SIG-M5 (cell line): ENCODE measurements around the gene GDPD3.
A peak's percentile ranks its signal among the peaks of the same experiment; 100 is the strongest.

Experiments used
- DNase-seq: peaks from one replicate; lab custom pipeline; 2025; lab: John Stamatoyannopoulos, UW

The GDPD3 gene

DNA sequence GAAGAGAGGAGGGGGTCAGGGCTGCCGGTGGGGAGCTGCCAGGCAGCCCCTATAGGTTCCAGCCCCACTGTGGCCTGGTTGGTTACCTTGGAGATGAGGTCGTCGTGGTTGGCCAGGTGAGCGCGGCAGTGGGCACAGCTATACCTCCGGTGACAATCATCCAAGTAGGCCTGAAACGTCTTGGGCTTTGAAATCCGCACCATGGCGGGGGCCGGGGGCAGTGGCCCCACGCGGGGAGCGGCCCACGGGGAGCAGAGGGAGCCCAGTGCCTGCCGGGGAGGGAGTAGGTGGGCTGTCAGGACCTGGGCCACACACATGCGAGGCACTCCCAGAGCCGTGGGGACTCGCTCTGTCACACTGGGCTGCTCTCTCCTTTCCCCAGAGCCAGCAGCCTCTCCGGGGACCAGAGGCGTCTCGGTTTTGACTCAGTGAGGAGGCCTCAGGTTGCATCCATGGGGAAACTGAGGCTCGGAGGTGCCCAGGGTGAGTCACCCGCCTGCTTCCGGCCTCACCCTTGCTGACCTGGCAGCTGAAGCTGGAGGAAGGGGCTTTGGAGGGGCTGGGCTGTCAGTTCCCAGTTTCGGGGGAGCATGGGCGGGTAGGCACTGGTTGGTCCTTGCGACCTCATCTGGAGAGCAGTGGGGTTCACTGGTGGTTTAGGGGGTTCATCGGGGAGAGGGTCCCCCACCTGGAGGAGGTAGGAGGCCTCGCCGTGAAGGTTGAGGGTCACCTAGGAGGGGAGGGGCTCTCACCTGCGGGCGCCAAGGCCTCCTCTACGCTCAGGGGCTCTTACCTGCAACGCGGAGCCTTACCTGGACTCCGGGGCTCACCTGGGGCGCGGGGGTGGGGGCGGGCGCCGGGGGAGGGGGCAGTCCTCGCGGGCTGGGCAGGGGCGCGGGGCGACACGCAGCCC is 17.9 kb downstream of the GDPD3 start:
- no peak for DNase-seq

DNA sequence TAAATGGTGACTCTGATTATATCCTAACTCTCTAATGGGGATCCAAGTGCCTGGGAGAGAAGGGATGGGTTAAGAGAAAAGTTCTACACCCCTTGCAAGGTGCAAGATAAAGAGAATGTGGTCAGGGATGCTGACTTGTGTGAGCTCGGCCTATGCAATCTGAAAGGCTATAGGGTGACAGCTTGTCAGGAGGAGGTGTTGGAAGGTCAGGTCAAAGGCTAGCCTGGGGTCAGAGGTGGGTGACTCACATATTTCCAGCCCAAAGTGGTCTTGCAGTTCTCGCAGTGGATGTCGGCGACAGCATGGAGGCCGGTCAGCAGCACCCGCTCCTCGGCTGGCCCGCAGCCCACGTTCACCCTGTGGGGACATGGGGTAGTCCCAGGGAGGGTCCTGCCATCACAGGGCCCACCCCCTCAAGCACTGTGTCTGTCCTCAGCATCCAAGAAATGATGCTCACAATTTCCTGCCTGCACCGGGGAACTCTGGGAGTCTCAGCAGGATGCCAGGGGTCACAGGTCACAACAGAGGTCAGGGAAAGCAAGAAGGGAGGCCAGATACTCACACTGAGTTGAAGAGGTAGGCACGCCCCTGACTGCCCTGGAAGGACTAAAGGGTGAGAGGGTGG is 18.7 kb downstream of the GDPD3 start:
- no peak for DNase-seq

DNA sequence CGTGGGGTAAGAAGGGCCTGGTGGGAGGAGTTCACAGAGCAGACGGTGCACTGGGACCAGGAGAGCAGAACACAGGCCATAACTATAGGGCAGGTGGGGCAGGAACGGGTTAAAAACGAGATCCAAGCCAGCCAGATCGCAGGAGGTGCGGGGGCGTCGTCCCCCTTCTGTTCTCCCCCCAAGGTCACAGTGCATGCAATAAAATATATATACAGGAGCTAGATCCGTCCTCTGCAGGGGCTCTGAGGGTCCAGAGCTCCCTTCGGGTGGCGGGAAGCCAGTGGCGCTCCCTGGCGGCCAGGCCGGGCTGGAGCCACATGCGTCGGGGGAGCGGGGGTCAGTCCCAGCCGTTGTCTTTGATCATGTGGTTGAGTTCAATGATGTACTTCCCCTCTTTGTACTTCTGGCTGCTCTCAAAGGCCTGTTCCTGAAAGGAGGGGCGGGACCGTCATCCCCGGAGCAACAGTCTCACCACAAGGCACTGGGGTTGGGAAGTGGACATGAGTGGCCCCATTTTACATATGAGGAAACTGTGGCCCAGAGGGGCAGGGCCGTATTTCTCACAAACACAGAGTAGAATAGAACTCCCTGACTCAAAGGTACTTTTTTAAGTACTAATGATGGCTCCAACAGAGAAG is 20.8 kb downstream of the GDPD3 start:
- peak; percentile 80 for DNase-seq

DNA sequence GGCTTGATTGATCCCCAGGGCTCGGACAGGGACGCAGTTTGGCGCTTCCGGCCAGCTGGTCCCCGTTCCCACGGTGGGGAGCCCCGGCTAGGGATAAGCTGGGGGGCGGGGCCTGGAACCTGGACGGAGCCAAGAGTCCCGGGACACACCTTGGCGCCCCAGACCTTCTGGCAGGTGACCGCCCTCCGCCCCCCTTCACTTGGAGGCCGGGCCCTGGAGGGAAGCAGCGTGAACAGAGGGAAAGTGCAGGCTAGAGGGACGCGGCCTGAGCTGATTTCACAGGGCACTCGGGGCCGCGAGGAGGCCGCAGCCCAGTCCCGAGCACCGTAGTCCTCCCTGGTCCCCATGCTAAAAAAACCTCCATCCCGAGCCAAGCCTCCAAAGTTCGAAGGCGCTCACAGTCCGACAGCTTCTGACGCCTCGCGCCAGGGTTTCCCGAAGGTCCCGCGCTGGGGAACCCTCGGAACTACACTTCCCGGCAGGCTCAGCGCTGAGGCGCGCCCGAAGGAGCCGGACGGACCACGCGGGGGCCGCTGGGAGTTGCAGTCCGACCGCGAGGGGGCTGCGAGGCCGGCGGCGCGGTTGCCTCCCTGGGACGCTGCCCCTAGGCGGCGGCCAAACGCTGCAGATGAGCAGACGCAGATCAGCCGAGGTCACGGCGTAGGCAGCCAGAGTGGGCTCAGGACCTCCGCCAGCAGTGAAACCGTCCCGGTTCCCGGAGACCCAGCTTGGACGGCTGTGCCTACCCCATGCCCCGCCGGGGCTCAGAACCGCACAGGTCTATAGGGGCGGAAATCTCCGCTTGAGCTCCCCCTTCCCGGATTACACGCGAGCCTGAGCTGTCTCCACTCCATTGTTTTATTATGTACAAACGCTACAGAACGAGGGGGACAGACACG is 21.6 kb downstream of the GDPD3 start, which contains the start of gene TBX6:
Gene TBX6 (minus strand): TSS at position 451 of the 899 bp plus-strand sequence. CDS start 731 bp downstream, outside the sequence.
- DNase-seq, result no peak

DNA sequence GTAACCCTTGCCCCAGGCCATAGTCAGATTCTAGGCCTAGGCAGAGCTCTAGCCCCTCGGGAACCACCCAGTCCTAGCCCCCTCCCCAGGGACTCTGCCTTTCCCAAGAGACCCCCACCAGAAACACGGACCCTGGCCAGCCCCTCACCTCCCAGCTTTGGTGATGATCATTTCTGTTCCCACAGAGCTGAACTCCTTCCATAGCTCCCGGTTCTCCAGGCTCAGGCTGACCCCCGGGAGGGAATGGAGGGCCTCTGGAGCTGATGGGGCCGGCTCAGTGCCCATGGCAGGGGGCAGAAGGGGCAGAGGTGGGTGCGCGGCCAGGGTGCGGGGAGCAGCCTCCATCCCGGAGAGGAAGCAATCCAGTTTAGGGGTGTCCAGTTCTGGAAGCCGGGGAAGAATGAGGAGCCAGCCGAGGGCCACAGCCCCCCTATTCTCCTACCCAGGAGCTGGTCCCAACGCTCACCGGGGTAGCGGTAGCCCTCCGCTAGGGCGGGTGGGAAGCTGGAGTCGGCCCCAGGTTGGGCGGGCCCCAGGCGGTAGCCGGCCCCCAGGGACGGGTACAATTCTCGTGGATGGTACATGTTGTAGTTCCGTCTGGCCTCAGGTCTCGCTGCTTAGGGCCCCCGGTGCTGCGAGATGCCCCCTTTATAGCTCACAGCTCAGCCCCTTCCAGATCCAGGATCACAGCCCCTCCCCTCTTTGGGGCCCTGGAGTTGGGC is 22.6 kb downstream of the GDPD3 start:
- DNase-seq, result no peak

DNA sequence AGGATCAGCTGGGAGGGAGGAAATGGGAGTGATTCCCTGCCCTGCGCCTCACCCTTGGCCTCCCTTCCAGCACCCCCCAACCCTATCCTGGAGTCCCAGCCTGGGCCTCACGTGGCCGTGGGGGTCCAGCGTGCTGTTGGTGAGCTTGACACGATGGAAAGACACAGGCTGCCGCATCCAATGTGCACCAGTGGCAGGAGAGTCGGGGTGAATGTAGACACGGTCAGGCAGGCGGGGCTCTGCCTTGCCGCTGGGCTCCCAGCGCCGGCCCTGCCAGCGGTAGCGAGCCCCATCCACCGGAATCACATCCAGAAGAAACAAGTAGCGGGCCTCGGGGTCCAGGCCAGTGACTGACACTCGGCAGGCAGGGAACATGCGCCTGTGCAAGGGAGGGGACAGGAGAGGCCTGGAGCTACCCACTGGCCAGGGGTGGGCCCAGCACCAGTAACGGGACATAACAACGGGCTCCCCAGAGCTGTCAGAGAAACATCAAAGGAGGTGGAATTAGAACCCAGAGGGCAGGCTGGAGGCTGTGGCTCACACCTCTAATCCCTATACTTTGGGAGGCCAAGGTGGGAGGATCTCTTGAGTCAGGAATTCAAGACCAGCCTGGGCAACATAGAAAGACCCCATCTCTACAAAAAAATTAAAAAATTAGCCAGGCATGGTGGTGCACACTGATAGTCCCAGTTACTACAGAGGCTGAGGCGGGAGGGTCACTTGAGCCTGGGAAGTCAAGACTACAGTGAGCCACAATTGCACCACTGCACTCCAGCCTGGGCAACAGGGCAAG is 24.3 kb downstream of the GDPD3 start:
- DNase-seq, result no peak

DNA sequence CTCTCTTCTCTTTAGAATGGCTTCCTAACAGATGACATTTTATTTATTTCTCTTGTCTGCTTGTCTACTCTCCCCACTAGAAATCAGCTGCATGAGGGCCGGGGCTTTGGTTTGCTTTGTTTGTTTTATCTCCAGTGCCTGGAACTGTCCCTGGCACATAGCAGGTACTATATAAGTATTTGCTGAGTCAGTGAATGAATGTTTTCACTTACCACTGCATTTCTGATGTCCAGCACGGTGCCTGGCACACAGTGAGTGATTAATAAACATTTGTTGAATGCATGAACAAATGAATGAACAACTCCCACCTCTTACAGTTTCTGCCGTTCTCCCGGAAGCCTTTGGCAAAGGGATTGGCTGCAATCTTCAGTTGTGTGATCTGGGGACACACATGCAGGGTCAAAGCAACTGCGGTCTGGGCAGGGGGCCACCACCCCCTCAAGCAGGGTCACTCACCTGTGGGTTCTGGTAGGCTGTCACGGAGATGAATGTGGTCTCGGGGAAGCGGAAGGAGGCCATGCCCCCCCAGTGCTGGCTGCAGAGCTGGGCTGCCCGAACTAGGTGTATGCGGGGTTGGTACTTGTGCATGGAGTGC is 25.0 kb downstream of the GDPD3 start:
- no peak for DNase-seq

DNA sequence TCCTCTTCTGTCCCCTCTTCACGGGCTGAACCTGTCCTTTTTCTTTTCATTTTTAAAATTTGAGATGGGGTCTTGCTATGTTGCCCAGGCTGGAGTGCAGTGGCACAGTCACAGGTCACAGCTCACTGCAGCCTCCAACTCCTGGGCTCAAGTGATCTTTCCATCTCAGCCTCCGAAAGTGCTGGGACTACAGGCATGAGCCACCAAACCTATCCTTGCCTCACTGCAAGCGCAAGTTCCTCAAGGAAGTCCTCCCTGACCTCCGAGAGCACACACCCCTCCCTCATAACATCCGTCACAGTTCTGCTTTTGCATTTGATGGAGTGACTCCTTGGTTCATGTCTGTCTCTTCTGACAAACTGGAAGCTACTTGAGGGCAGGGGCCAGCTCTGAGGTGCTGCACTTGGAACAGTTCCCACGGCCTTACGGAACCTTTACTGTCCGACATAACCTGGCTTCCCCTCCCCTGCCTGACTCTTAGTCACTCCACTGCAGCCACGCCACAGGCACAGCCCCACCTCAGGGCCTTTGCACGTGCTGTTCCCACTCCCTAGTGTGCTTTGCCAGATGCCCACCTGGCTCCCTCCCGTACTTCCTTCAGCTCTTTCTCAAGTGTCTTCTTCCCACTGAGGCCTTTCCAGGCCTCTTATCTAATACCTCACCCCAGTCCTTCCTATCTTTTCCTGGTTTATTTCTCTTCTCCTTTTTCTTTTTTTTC is 26.0 kb downstream of the GDPD3 start:
- DNase-seq, result no peak

DNA sequence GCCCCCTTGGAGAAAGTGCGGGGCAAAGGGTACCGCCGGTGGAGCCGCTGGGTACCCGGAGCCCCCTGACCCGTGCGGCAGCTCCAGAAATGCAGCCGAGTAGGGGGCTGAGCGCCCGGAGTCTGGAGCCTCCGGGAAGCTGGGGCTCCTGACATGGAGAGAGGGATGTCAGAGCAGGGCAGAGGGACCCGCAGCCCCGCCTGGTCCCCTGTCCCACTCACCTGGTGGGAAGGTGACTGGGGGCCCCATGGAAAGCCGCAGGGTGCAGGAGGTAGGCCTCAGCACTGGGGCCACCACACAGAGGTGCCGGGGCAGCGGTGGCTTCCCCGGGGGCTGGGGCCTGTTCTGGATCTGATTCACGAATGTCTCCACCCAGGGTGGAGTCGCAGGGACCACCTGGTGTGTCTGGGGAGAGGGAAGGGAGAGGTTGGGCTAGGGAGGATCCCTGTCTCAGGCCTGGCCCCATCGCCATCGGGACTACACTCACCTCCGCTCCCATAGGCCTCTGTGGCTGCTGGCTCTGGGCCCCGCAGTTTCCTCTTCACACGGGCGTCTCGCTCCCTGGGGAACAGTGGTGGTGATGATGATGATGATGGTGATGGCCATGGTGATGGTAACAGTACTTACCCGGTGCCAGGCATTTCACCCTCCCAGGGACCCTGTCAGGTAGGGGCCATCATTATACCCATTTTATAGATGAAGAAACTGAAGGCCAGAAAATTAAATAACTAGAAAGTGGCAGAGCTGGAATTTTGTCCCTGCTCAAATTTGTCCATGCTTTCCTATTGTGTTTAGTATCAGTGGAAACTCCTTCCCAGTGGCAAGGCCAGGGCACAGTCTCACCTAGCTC is 26.8 kb downstream of the GDPD3 start:
- DNase-seq, result no peak

DNA sequence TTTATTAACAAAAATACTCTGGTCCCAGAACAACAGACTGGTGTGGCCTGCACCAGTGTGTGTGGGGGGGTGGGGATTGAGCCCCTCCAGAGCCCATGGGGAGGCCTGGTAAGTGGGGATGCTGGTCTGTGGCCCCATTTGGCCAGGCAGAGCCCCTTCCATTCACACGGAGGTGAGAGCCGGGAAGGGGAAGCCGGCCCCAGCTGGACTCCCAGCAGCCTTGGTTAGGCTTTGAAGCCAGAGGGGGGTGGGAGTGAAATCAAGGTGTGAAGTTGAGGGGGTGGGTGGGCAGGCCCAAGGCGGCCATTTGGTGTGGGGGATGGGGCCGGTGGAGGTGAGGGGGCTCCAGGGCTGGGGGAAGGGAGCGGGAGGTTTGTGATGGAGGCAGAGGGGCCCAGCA is 27.5 kb downstream of the GDPD3 start:
- no peak for DNase-seq

DNA sequence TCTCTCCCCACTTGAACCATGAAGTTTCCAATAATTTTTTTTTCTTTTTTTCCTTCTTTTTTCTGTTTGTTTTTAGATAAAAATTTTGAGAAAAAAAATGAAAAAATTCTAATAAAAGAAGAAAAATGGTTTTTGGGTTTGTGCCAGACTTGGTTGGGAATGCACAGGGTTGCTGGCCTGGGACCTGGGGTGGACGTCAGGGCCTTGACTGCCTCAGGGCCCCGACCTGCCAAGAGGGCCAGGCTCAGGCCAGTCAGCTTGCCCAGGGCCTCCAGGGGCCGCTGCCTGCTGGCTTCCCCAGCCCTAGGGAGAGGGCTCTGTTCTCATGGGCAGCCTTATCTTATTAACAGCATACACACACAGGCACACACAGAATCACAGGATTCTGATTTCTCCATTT is 28.1 kb downstream of the GDPD3 start:
- no peak for DNase-seq

DNA sequence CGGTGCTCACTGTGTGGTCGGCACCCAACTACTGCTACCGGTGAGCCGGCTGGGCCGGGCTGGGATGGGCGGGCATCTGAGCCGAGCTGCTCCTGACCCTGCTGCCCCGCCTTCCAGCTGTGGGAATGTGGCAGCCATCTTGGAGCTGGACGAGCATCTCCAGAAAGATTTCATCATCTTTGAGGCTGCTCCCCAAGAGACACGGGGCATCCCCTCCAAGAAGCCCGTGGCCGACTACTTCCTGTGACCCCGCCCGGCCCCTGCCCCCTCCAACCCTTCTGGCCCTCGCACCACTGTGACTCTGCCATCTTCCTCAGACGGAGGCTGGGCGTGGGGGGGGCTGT is 28.5 kb downstream of the GDPD3 start:
- no peak for DNase-seq

DNA sequence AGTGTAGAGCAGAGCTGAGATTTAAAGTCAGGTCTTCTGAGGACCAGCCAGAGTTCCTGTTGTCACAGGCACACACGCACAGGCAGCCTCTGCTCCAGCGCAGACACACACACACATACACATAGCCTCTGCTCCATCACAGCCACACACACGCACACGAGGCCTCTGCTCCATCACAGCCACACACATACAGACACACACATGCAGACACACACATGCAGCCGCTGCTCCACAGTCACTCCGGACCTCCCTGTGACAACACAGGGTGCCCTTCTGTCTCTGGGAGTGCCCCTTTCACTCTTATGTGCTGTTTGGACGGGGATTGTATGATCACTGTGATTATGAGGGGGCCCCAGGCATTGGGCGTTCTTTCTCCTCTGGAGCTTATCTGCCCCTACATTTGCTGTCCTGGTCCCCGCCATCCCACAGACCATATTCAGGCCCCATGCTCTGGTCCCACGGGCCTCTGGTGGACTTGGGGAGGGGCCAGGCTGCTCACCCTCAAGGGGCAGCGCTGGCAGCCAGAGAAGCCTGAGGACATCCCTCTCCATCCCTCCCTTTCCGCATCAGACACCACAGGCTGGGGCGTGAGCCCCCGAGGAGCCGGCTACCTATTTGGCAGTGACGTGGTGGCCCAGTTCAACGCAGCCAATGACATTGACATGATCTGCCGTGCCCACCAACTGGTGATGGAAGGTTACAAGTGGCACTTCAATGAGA is 29.1 kb downstream of the GDPD3 start:
- DNase-seq, result no peak

DNA sequence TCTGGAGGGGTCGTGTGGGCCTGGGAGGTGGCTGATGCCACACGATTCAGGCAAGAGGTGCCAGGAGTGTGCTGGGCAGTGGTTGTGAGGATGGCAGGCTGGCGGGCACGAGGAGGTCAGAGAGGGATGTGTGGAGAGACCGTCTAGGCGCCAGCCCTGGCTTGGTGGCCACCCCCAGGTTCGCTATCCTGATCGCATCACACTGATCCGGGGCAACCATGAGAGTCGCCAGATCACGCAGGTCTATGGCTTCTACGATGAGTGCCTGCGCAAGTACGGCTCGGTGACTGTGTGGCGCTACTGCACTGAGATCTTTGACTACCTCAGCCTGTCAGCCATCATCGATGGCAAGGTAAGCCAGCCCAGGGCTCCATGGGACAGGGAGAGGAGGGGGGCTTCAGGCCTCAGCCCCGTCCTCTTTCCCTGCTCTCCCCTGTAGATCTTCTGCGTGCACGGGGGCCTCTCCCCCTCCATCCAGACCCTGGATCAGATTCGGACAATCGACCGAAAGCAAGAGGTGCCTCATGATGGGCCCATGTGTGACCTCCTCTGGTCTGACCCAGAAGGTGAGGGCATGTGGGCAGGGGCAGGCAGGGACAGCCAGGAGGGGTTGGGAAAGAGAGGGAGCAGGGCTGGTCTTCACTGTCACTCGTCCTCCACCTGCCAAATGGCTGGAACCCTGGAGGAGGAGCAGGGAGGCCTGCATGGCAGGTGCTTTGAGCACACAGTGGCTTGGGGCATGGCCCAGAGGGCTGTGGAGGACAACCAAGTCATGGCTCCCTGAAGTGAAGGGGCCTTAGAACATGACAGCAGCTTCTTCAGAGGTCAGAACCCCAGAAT is 29.9 kb downstream of the GDPD3 start:
- no peak for DNase-seq

DNA sequence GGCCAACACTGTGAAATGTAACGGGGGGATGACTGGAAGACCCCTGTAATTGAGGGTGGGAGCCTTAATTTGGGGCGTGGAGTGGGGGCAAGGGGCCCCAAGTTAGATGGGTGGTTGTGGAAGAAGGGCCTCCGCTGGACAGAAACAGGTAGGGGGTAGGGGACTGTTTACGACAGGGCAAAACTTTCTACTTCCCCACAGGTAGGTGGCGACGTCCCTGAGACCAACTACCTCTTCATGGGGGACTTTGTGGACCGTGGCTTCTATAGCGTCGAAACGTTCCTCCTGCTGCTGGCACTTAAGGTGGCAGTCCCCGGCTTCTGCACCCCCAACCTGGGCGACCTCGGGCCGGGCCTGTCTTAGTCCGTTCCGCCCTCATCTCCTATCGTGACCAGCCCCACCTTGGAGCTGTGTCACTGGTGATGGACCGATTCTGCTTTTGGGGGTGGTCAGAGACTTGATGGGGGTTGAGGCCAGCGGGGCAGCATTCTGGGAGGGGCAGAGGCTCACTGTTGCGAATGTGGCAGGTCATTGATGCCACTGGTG is 30.7 kb downstream of the GDPD3 start:
- DNase-seq, result no peak

DNA sequence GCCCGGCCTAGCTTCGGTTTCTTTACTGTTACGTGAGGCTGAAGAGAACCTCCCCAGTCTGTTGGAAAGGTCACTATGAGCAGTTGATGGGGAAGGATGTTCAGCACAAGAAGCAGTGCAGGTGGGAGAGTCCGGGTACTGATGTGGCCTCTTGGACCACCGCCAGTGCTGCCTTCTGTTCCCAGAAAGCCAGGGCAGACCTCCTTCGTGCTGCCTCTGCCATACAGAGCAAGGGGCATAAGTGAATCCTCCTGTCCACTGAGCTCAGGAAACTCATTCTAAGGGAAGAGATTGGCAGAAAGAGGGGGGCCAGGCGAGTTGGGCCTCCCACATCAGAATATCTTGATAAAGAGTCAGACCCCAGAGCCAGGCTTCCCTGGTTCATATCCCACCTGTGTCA is 33.9 kb downstream of the GDPD3 start:
- no peak for DNase-seq

DNA sequence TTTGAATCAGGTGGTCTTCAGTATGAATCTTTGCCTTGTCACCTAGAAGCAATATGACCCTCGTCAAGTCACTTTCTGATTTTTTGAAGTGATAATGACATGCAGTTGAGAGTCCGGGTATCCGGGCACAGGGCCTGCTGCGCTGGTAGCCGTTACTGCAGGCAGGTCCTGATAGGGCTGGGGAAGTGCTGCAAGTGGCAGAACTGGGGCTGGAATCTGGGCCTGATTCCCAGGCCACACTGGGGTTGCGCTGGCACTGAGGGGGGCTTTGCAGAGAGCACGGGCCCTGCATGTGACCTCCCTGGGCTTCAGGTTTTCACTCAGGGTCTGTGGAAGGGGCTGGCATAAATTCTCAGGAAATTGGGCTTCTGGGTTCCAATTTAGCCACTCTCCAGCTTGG is 34.6 kb downstream of the GDPD3 start:
- no peak for DNase-seq
